ENCODE measurements around the gene ATP11B.

The ATP11B gene

DNA sequence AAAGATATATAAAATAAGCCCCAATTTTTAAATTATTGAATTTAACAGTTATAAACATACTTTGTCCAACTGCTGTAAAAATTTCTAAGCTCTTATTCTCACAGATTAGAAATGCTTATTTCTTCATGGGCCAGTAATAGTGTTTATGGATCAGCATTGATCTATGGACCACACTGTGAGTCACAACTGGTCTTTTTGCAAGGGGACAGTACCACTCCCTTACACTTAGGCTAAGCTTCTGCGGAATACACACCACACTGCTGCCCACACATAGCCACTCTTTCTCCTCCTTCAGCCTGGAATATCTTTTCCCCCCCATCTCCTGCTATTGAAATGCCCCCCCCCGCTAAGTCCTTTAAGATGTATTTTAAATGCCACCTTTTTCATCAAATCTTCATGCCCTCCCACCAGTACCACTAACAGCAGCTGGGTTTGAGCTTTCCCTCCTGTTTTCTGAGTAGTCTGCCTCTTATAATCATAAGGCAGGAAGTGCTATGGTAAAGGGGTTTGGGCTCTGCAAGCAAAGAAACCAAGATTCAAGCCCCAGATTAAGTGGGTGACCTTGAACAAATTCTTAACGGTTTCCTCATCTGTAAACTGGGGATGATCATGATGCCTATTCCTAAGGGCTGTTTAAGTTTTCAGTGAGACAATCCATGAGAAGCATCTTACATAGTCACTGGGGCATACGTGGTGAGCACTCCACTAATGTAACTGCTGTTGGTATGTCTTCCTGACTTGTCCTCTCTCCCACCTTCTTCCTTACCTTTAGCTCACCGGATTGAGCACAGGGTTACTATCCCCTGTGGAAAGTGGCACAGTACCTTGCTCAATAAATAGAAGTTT is 117.9 kb downstream of the ATP11B start:
- DNase-seq (ENCODE audit: low spot score), result no peak

DNA sequence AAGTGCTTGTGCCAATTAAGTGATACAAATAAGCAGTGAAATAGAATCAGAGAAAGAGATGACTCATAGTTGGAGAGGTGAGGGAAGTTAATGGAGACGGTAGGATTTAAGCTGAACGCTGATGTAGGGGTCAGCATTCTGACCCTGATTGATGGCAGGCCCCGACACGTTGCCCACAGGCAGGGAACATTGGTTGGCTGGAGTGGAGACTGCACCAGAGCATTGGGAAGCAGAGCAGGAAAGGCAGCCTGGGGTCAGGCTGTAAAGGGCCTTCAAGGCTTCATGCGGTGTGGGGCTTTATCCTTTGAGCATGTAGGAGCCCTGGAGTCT is 118.4 kb downstream of the ATP11B start:
- no peak for DNase-seq (ENCODE audit: low spot score)

DNA sequence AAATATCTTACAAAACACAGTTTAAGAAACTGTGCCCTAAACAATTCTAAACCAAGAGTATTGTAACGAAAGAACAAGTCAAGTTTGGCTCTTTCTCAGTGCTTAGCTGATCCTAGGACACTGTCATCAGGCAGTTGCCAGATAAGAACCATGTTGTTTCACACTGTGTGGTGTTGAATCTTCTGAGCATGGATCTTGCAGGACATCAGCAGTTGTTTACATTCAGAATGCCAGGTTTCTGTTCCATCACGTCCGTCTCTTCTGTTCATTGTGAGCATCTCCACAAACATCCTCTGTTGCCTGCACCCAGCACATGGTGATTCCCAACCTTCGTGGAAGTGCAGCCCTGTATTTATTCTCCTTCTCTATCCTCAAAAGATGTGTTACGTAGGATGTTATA is 119.2 kb downstream of the ATP11B start:
- no peak for DNase-seq (ENCODE audit: low spot score)

DNA sequence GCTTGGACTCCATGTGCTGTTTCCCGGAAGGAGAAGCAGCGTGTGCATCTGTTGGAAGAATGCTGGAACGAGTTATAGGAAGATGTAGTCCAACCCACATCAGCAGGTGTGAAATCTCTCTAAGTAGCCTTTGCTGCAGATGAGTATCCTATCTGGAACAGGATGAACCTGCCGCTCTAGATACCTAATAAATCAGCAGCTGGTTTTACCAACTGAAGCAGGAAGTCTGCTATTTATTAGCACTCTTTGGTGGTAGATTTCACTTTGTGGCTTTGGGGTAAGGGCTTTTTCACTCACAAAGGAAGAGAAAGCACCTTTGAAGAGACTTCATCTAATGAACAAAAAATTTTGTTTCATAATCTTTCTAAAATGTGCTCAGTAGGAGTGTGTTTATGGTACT is 120.6 kb downstream of the ATP11B start:
- no peak for DNase-seq (ENCODE audit: low spot score)

DNA sequence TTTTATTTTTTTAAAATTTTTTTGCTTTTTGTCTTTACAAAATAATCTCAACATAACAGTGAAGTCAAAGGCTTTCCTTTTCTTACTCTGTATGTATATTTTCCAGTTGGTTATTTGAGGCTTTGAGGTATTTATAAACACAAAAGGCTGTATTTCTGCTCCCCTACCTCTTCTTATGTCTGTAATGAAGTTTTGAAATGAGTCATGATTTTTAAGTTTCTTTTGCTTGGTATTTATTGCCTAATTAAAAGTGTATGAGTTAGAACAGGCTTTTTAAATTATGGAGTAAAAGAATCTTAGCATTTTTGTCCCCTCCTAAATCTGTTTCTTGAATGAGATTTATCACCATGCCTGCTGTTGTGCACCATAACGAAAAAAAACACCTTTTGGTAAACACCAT is 121.0 kb downstream of the ATP11B start:
- no peak for DNase-seq (ENCODE audit: low spot score)

DNA sequence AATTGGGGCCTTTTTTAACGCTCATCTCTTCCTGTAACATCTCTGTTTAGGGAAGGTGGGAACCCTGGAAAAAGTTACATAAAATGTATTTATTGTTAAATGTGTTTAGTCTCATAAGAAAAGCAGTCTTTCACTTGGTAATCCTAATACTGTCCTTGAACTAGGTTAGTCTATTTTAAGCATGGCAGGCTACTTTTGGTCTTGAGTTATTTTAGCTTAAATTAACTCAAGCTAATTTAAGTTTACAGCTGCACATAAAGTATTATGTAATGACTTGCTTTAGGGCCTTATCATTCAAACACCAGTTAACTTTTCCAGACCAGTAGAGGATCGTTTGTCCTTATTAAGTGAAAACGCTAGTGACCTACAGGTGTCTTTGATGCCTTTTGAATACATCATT is 123.8 kb downstream of the ATP11B start:
- no peak for DNase-seq (ENCODE audit: low spot score)

DNA sequence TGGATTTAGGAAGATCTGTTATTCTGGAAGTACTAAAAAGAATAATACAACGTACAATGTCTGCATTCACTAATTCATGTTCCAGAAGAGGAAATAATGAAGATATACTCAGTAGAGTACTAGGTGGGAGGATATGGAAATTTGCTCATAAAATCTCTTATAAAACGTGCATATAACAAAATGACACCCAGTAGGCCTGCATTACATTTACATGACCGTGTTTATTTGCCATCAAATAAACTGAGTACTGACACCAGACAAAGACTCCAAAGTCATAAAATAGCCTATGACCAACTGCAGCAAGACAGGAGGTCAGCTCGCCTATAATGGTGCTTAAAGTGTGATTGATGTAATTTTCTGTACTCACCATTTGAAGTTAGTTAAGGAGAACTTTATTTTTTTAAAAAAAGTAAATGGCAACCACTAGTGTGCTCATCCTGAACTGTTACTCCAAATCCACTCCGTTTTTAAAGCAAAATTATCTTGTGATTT is 126.6 kb downstream of the ATP11B start:
- no peak for DNase-seq (ENCODE audit: low spot score)

DNA sequence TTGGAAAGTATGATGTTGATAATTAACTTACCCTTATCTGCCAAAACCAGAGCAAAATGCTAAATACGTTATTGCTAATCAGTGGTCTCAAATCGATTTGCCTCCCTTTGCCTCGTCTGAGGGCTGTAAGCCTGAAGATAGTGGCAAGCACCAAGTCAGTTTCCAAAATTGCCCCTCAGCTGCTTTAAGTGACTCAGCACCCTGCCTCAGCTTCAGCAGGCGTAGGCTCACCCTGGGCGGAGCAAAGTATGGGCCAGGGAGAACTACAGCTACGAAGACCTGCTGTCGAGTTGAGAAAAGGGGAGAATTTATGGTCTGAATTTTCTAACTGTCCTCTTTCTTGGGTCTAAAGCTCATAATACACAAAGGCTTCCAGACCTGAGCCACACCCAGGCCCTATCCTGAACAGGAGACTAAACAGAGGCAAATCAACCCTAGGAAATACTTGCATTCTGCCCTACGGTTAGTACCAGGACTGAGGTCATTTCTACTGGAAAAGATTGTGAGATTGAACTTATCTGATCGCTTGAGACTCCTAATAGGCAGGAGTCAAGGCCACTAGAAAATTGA is 127.3 kb downstream of the ATP11B start:
- no peak for DNase-seq (ENCODE audit: low spot score)

DNA sequence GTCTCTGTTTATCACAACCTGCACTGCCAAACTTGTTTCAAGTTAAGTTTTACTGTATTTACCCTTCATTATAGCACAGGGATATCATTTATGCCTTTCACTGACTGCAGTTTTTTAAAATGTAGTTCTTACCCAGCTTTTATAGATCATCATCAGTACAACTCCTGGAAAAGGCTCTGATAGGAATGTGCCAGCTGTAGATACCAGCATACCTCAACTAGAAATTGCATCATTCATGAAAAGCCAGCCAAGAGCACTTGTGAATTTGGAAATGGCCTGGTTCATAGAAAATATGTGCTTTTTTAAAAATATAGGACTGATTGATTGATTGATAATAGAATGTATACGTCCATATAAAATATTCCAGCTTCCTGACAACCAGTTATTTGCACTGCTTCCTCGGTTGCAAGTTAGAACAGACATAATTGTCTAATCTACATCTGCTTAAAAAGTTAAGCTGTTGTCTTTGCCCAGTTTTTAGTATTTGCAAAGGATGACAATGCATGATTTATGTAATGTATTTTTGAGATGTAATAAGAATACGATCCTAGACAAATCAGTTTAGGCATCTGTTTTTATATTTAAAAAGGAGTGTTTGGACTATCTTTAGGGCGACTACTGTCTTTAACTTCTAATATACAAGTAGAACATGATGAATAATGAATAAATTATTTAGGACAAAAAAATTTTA is 128.5 kb downstream of the ATP11B start:
- peak; percentile 48 for DNase-seq (ENCODE audit: low spot score)

DNA sequence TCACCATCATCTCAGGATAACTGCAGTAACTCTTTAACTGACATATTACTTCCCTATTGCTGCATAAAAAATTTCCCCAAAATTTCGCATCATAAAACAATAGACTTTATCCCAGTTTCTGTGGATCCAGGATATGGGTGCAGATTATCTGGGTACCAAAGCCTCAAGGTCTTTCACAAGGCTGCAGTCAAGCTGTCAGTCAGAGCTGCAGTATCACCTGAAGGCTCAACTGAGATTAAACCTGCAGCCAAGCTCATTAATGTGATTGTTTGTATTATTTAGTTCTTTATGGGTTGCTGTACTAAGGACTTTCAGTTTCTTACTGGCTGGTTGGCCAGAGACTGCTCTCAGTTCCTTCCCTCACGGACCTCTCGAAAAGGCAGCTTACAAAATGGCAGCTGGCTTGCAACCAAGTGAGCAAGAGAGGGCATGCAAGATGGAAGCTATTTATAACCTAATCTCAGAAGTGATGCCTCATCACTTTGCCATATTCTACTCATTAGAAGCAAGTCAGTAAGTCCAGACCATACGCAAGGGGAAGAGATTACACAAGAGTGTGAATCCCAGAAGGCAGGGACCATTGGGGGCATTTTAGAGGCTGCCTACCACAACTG is 132.1 kb downstream of the ATP11B start:
- DNase-seq (ENCODE audit: low spot score), result peak; percentile 35

DNA sequence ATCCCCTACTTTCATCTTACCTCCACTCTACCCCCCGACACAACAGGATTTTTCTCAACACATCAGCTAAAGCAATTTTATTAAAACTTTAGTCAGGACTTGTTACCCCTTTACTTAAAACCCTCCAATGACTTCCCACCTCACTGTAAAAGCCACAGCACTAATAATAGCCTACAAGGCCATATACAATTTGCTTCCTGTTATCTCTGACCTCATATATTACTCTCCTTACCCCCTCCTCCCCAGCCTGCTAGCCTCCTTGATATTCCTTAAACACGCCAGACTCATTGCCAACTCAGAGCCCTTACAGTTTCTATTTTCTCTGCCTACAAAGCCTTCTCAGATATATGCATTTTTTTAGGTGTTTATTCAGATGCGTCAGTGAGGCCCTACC is 132.6 kb downstream of the ATP11B start:
- no peak for DNase-seq (ENCODE audit: low spot score)

DNA sequence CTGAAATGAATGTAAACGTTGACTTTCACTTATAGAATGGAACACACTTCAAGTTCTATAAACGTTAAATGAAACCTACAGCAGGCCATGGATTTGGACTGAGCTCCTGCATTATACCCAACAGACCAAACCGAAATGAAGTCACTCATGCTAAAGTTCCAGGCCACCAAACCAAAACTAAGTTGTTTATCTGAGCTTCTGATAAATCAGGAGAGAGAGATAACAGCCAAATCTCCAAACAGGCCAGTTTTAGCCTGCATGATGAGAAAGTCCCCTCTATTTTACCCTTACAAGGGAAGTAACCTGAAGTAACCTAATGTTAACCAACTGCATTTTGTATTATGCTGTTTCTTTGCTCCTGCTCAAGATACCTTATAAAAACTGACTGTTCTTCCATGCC is 142.5 kb downstream of the ATP11B start:
- no peak for DNase-seq (ENCODE audit: low spot score)

DNA sequence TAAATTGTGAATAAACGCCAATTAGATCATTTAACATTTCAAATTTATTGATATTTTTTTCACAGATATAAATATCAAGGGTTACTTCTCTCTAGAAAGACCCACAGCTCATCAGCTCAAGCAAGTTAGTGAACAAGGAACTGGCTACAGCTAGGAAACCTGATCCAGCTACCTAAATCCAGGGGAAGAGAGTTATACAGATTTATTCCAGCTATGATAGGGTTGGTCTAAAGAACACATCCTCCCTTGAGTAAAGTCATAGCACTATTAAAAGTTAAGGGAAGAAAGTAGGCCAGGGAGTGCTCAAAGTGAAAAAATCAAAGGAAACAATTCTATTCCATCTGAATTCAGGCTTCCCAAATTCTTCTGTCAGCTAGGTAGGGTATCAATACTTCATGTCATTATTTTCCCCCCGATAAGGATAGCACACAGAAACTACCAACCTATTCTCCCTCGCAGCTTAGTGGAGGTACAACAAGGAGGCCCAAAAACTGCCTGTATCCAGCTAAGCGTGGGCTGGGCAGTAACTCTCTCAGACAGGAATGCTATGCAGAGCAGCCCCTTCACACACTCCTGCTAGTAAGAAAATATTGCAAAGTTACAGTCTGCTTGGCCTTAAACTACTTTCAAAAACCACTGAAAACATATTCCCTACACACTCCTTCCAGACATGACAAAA is 143.1 kb downstream of the ATP11B start:
- no peak for DNase-seq (ENCODE audit: low spot score)

DNA sequence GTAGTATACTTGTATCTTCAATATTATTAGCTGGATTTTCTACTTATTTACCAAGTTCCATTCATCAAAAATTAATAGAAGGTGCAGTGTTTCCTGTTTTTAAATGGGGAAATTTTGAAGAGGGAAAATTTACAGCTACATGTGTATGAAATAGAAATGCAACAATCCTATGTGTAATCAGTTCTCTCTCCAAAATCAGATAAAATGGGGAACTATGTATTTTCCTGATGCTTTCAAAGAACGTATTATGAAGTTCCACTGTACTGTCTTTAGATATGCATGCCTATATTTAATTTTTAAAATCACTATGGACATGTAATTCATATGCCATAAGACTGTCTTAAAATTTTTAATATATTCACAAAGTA is 143.6 kb downstream of the ATP11B start:
- no peak for DNase-seq (ENCODE audit: low spot score)

DNA sequence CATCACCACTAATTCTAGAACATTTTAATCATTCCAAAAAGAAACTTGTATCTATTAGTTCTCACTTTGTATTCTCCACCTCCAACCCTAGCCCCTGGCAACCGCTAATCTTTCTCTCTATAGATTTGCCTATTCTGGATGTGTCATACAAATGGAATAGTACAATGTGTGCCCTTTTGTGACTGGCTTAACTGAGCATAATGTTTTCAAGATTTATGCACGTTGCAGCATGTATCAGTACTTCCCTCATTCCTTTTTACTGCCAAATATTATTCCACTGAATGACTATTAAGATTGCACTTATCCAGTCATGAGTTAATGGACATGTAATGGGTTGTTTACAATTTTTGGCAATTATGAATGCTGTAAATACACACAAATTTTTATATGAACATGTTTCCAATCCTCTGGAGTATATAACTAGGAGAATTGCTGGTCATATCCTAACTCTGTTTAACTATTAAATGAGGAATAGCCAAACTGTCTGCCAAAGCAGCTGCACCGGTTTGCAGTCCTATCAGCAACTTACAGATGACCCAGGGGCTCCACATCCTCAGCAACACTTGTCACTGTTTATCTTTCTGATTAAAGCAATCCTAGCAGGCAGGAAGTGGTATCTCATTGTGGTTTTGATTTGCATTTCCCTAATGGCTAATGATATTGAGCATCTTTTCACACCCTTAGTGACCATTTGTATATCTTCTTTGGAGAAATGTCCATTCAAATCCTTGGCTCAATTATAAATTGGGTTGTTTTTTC is 144.2 kb downstream of the ATP11B start:
- DNase-seq (ENCODE audit: low spot score), result no peak

DNA sequence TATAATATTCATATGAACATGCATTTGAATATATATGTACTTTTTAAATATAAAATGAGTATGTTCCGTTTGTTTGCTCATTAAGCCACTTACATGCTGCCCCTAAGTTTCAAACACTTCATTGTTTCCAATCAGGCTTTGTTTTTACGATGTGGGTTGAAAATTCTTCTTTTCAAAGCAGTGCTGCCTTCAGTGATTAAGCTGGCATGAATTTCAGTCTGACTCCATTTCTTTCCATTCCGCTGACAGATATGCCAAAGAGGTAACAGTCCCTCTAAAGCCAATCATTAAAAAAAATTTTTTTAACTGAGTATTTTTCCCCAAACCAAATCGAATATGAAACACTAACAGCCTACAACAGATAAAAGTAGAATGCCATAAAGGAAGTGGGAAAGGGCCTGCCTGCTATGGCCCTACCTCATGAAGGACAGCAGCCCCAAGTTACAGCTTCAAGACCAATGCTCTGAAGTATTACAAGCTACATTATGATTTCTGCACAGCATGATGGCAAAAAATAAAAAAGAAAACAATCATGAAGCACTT is 147.0 kb downstream of the ATP11B start:
- DNase-seq (ENCODE audit: low spot score), result no peak

DNA sequence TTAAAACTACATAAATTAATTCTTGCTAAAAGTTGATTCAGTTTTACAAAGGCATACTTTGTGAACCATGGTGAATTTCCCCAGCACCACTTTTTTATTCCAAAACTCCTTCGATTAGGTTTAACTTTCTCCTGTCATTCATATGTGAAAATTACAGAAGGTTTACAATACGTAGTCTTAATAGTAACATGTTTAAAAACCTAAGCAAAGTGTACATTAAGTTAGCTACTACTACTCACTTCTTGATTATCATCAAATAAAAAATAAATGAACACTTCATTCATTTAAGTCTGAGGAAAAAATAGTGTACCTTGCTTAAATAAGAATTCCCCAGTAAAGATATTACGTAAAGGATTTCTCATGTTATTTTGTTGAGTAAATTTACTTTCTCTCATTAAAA is 148.4 kb downstream of the ATP11B start:
- no peak for DNase-seq (ENCODE audit: low spot score)

DNA sequence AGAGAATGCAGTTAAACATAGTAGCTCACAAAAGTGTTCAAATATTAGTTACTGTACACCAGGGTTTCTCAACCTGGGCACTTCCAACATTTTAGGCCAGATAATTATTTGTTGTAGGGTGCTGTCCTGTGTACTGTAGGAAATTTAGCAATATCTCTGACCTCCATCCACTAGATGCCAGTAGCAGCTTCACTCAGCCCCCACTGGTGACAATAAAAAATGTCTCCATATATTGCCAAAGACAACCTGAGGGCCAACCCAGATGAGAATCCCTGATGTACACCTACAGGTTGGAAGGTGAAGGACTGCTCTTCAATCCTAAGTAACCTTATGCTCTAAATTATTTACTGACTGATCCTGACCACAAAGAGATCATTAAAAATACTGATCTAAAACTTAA is 154.6 kb downstream of the ATP11B start:
- DNase-seq (ENCODE audit: low spot score), result no peak

DNA sequence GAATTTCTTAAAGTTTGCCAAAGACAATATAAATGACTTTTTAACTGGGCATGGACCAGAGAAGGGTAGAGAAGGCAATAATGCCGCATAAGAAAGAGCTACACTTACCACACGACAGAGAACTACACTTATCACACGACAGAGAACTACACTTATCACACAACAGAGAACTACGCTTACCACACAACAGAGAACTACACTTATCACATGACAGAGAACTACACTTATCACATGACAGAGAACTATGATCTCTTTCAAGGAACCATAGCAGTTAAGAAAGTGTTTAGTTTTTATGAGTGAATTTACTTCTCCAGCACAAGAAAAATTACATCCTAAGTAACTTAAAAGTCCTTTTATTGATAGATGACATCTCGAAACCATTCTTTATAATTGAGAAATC is 155.0 kb downstream of the ATP11B start:
- DNase-seq (ENCODE audit: low spot score), result no peak

DNA sequence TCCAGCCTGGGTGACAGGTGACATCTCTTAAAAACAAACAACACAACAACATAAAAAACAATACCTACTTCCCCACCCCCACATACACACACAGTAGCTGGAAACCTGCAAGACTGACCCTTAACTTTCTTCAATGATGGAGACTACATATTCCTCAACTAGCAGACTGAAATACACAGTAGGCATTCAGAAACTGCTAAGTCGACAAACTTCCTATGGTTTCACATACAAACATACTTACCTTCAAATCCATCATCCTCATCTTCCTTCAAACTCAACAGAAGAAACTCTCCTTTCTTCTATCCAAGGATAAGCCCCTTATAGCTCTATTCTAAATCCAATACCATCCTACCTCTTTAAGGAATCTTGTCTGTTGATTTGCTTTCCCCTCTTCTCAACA is 156.4 kb downstream of the ATP11B start:
- no peak for DNase-seq (ENCODE audit: low spot score)

DNA sequence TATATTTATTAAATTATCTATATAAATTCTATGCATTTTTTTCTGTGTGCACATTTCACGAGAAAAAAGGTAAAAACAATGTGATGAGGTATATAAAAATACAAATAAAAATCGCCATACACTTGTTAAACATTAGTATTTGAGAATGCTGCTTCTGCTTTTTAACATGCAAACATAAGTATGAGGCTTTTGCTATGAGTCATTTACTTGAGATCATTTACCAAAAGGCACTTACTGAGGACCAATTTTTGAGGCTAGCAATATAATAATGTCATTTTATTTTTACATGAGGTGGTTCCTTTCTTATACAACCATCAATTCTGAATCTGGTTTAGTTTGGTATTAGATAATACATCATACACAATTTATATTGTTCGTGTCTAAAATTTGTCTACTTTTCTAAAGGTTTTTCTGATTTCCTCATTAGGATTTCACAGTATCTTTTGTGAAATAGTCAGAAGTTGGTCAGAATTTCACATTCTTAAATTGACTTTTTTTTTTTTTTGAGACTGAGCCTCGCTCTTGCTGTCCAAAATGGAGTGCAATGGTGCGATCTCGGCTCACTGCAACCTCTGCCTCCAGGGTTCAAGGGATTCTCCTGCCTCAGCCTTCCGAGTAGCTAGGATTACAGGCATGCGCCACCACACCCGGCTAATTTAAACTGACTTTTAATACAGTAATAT is 161.4 kb downstream of the ATP11B start:
- DNase-seq (ENCODE audit: low spot score), result no peak

Data from GM03348 (cell line).